ENCODE data around the gene CCL14. TPM values are rescaled to one million over a fixed set of nuclear protein-coding genes. Genes with fewer than 3 reads are reported as not detected.

CCL14 gene
- total and polyA plus RNA-seq, 2 of the 13 experiments (the other 11 are each of a cell fraction or from before 2014, with no cell fraction given), result 1.1 to 1.7 TPM

DNA sequence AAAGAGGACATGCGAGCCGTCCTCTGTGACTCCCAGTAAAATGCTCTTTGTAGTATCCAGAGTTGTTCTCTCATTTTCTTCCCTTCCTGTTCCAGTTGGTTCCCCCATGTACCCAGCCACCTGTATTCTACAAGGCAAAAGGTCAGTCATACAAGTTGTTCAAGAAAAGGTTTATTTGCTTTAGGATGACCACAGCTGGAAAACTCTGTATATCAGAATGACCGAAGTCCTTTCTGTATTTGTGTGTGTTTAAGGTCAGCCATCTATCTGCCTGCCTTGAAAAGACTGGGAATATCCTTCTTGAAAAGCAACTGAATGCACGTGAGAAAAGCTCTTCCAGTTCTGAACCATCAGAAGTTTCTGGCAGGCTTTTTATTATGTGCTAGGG is 13.6 kb downstream of the CCL14 start (continued):
- TF ChIP-seq ZNF556 (CRISPR knock-in tag; IDR thresholded peaks at IDR 0.05; ENCODE audit: borderline replicate concordance), result no peak
- TF ChIP-seq ASH2L (IDR thresholded peaks at IDR 0.05; ENCODE audit: insufficient read length, low read depth, low read length), result no peak
- TF ChIP-seq MTF1 (CRISPR knock-in tag; IDR thresholded peaks at IDR 0.05), result no peak
- TF ChIP-seq RBFOX2 (IDR thresholded peaks at IDR 0.05; ENCODE audit: low read depth, low read length), result no peak
- no peak for TF ChIP-seq LCORL (IDR thresholded peaks at IDR 0.05)
- 0 out of 2 replicates have a peak, but pooled peaks have one; percentile 0 for TF ChIP-seq LCORL (CRISPR knock-in tag; IDR thresholded peaks at IDR 0.05)
- TF ChIP-seq ZNF20 (CRISPR knock-in tag; IDR thresholded peaks at IDR 0.05), result no peak
- TF ChIP-seq JUND (CRISPR knock-in tag; IDR thresholded peaks at IDR 0.05), result no peak
- TF ChIP-seq, protein P1, sequence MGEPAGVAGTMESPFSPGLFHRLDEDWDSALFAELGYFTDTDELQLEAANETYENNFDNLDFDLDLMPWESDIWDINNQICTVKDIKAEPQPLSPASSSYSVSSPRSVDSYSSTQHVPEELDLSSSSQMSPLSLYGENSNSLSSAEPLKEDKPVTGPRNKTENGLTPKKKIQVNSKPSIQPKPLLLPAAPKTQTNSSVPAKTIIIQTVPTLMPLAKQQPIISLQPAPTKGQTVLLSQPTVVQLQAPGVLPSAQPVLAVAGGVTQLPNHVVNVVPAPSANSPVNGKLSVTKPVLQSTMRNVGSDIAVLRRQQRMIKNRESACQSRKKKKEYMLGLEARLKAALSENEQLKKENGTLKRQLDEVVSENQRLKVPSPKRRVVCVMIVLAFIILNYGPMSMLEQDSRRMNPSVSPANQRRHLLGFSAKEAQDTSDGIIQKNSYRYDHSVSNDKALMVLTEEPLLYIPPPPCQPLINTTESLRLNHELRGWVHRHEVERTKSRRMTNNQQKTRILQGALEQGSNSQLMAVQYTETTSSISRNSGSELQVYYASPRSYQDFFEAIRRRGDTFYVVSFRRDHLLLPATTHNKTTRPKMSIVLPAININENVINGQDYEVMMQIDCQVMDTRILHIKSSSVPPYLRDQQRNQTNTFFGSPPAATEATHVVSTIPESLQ (CRISPR knock-in tag; conservative IDR thresholded peaks at IDR 0.05), result no peak
- TF ChIP-seq, protein P2, sequence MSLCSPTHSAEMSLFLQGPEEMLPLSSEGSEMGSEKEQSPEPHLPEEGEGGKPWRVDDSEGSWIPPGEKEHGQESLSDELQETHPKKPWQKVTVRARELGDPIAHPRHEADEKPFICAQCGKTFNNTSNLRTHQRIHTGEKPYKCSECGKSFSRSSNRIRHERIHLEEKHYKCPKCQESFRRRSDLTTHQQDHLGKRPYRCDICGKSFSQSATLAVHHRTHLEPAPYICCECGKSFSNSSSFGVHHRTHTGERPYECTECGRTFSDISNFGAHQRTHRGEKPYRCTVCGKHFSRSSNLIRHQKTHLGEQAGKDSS (CRISPR knock-in tag; IDR thresholded peaks at IDR 0.05; ENCODE audit: borderline replicate concordance, low read depth), result no peak
- no peak for TF ChIP-seq ETS1 (CRISPR knock-in tag; IDR thresholded peaks at IDR 0.05)
- no peak for TF ChIP-seq ZNF737 (CRISPR knock-in tag; IDR thresholded peaks at IDR 0.05; ENCODE audit: borderline replicate concordance)
- TF ChIP-seq ZC3H13 (CRISPR knock-in tag; IDR thresholded peaks at IDR 0.05), result no peak; the same call in 1 of the 2 replicates
- TF ChIP-seq PRMT3 (CRISPR knock-in tag; IDR thresholded peaks at IDR 0.05; ENCODE audit: borderline replicate concordance, low read depth), result no peak
- TF ChIP-seq, protein P3, sequence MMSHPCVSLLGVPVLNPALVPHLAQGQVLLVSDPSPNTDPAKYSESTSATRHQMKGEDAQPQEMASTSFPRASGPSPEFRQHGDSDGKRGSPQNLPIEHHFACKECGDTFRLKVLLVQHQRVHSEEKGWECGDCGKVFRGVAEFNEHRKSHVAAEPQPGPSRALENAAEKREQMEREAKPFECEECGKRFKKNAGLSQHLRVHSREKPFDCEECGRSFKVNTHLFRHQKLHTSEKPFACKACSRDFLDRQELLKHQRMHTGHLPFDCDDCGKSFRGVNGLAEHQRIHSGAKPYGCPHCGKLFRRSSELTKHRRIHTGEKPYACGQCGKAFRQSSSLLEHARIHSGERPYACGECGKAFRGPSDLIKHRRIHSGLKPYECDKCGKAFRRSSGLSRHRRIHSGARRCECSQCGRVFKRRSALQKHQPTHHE (CRISPR knock-in tag; IDR thresholded peaks at IDR 0.05; ENCODE audit: borderline replicate concordance), result no peak; the same call in 1 of the 2 replicates
- TF ChIP-seq ZNF629 (CRISPR knock-in tag; conservative IDR thresholded peaks at IDR 0.05), result no peak
- 0 out of 2 replicates have a peak, but pooled peaks have one; percentile 19 for TF ChIP-seq ZBTB2 (CRISPR knock-in tag; IDR thresholded peaks at IDR 0.05; ENCODE audit: low read depth)
- TF ChIP-seq, protein P4, sequence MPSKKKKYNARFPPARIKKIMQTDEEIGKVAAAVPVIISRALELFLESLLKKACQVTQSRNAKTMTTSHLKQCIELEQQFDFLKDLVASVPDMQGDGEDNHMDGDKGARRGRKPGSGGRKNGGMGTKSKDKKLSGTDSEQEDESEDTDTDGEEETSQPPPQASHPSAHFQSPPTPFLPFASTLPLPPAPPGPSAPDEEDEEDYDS (CRISPR knock-in tag; IDR thresholded peaks at IDR 0.05), result no peak
- TF ChIP-seq YY1 (IDR thresholded peaks at IDR 0.05; ENCODE audit: insufficient read depth, insufficient replicate concordance, low read depth, low read length), result no peak
- TF ChIP-seq FOSL1 (CRISPR knock-in tag; IDR thresholded peaks at IDR 0.05; ENCODE audit: borderline replicate concordance), result no peak
- no peak for TF ChIP-seq SRSF1 (optimal IDR thresholded peaks at IDR 0.05; ENCODE audit: low read depth, low read length)
- no peak for TF ChIP-seq TEAD2 (CRISPR knock-in tag; IDR thresholded peaks at IDR 0.05)
- 0 out of 2 replicates have a peak, but pooled peaks have one; percentile 40 for TF ChIP-seq ZNF264 (CRISPR knock-in tag; IDR thresholded peaks at IDR 0.05)
- no peak for TF ChIP-seq KLF15 (CRISPR knock-in tag; IDR thresholded peaks at IDR 0.05; ENCODE audit: borderline replicate concordance)
